ENCODE data around the gene PROM2.
A peak's percentile ranks its signal among the peaks of the same experiment; 100 is the strongest.

The PROM2 gene

GRCh38 chr2:95314964-95315611 lies 40.8 kb downstream of the PROM2 start:
- no peak overlapping the region for H3K27ac ChIP-seq
- TF ChIP-seq ZFX (IDR thresholded peaks at IDR 0.05) (no peak), CTCF (conservative IDR thresholded peaks at IDR 0.05) (peak; percentile 79)

- TF ChIP-seq ZFX (IDR thresholded peaks at IDR 0.05) (no peak), CTCF (conservative IDR thresholded peaks at IDR 0.05) (no peak)
- no peak overlapping the region for H3K27ac ChIP-seq
These were observed 41.7 kb downstream of the PROM2 start for GRCh38 chr2:95315801-95316411.

GRCh38 chr2:95316466-95317122 lies 42.3 kb downstream of the PROM2 start:
- no peak overlapping the region for H3K27ac ChIP-seq
- TF ChIP-seq CTCF (conservative IDR thresholded peaks at IDR 0.05) (no peak), ZFX (IDR thresholded peaks at IDR 0.05) (no peak)

- no peak overlapping the region for H3K27ac ChIP-seq
- TF ChIP-seq CTCF (conservative IDR thresholded peaks at IDR 0.05) = no peak
- TF ChIP-seq ZFX (IDR thresholded peaks at IDR 0.05) = no peak
These were observed 42.9 kb downstream of the PROM2 start for GRCh38 chr2:95317123-95317500.

GRCh38 chr2:95317665-95318425 lies 43.6 kb downstream of the PROM2 start:
- TF ChIP-seq ZFX (IDR thresholded peaks at IDR 0.05) (no peak), CTCF (conservative IDR thresholded peaks at IDR 0.05) (no peak)
- H3K27ac ChIP-seq = no peak overlapping the region

- TF ChIP-seq CTCF (conservative IDR thresholded peaks at IDR 0.05) = no peak
- TF ChIP-seq ZFX (IDR thresholded peaks at IDR 0.05) = no peak
- no peak overlapping the region for H3K27ac ChIP-seq
These were observed 44.4 kb downstream of the PROM2 start for GRCh38 chr2:95318431-95319220.
